ENCODE data around the gene KIAA1217. TPM values are rescaled to one million over a fixed set of nuclear protein-coding genes. Genes with fewer than 3 reads are reported as not detected.

Gene KIAA1217
- total and polyA plus RNA-seq, 2 of the 4 experiments (the other 2 are of a cell fraction): 3.4 to 4.4 TPM

GRCh38 chr10:24357344-24358004 lies 148.5 kb downstream of the KIAA1217 start:
- Histone ChIP-seq H3K27me3 (ENCODE audit: control insufficient read depth, insufficient read depth, low read length) (no peaks in the 10 kb centered on the region; the same call in 1 of the 2 replicates), H2BK20ac (ENCODE audit: low read depth, low read length) (no peak overlapping the region), H3K14ac (replicated peaks; ENCODE audit: low read depth, low read length) (no peak overlapping the region), H3K36me3 (ENCODE audit: control insufficient read depth, insufficient read depth, low read length) (no peaks in the 10 kb centered on the region), H2BK15ac (ENCODE audit: low read depth, low read length) (no peak overlapping the region), H2AFZ (replicated peaks; ENCODE audit: low read length, poor library complexity) (no peak overlapping the region), H3K23ac (ENCODE audit: low read depth, low read length) (no peak overlapping the region), H3K4me2 (ENCODE audit: low read depth, low read length) (no peak overlapping the region), H3K79me1 (ENCODE audit: low read depth in 1 of 2, low read length in 2 of 2) (no peaks in the 10 kb centered on the region), H3K4me1 (ENCODE audit: control insufficient read depth, insufficient read depth, low read length) (no peaks in the 10 kb centered on the region), H3K56ac (ENCODE audit: extremely low read depth, insufficient read depth, low read length) (no peak overlapping the region), H3K9ac (ENCODE audit: low read depth, low read length) (no peak overlapping the region), H2BK5ac (ENCODE audit: low read depth, low read length, poor library complexity, severe bottlenecking) (no peak overlapping the region), H4K20me1 (ENCODE audit: insufficient read depth, low read length) (no peaks in the 10 kb centered on the region), H4K5ac (ENCODE audit: low read depth, low read length) (no peak overlapping the region), H2AK5ac (ENCODE audit: low read depth, low read length) (no peak overlapping the region), H2BK120ac (ENCODE audit: low read depth, low read length) (no peak overlapping the region), H3K9me3 (ENCODE audit: control insufficient read depth, insufficient read depth, low read length) (no peaks in the 10 kb centered on the region), H3K9me1 (ENCODE audit: insufficient read depth, low read length) (no peaks in the 10 kb centered on the region), H3K18ac (ENCODE audit: low read depth, low read length) (no peak overlapping the region), H4K91ac (ENCODE audit: insufficient read depth, low read depth, low read length) (no peak overlapping the region), H3K27ac (ENCODE audit: insufficient read depth, low read length) (no peak overlapping the region), H4K8ac (ENCODE audit: low read depth in 2 of 2, low read length in 2 of 2) (no peak overlapping the region), H3K4me3 (ENCODE audit: insufficient read depth, low read depth, low read length) (no peak overlapping the region), H2AK9ac (replicated peaks; ENCODE audit: low read depth, low read length, poor library complexity) (no peak overlapping the region), H3K4ac (ENCODE audit: low read depth, low read length) (no peak overlapping the region)
- ATAC-seq (ENCODE audit: low read depth): no peak
- dilution Hi-C loops (cut with HindIII; ENCODE audit: low sequenced_read_pairs, unreplicated experiment): no loop called here
- ChIA-PET POLR2A (ENCODE audit: unreplicated experiment) (no interaction called here), CTCF (no interaction called here)
- intact Hi-C loops (cut with micrococcal nuclease): no loop called here
- in situ Hi-C loops (cut with MboI; ENCODE audit: low sequenced_read_pairs): loop anchor here (25.0 kb wide), 1 partner anchor 1195 kb away; no protein-coding TSS in a partner anchor
- no TSS peak for BruUV-seq (replicated peaks)
- WGBS, 2 experiments (ENCODE audit: extremely low coverage in 2 of 2, insufficient read length in 1 of 2): no CpG with 5 or more reads among the region's 8 CpGs
- TF ChIP-seq MAZ (IDR thresholded peaks at IDR 0.05; ENCODE audit: borderline replicate concordance, low read depth, low read length): no peak
- no peak for TF ChIP-seq BHLHE40 (IDR thresholded peaks at IDR 0.05; ENCODE audit: low read depth, low read length)
- no peak for TF ChIP-seq RFX5 (IDR thresholded peaks at IDR 0.05; ENCODE audit: low read depth, low read length)
- no peak for TF ChIP-seq SMC3 (IDR thresholded peaks at IDR 0.05; ENCODE audit: low read depth, low read length)
- TF ChIP-seq USF2 (IDR thresholded peaks at IDR 0.05; ENCODE audit: low read depth, low read length): no peak
- TF ChIP-seq FOS (IDR thresholded peaks at IDR 0.05; ENCODE audit: low read depth, low read length): no peak
- TF ChIP-seq RAD21 (IDR thresholded peaks at IDR 0.05; ENCODE audit: low read length): no peak
- TF ChIP-seq POLR2A (IDR thresholded peaks at IDR 0.05; ENCODE audit: low read depth, low read length): no peak
- no peak for TF ChIP-seq NFE2L2 (IDR thresholded peaks at IDR 0.05; ENCODE audit: low read depth, low read length)
- TF ChIP-seq CEBPB (IDR thresholded peaks at IDR 0.05; ENCODE audit: low read depth, low read length): no peak
- no peak for TF ChIP-seq MXI1 (IDR thresholded peaks at IDR 0.05; ENCODE audit: borderline replicate concordance, low read depth, low read length)
- no peak for TF ChIP-seq RCOR1 (IDR thresholded peaks at IDR 0.05; ENCODE audit: insufficient replicate concordance, low read length)
- no peak for TF ChIP-seq MAFK (IDR thresholded peaks at IDR 0.05; ENCODE audit: low read depth, low read length)
- TF ChIP-seq, protein P1, sequence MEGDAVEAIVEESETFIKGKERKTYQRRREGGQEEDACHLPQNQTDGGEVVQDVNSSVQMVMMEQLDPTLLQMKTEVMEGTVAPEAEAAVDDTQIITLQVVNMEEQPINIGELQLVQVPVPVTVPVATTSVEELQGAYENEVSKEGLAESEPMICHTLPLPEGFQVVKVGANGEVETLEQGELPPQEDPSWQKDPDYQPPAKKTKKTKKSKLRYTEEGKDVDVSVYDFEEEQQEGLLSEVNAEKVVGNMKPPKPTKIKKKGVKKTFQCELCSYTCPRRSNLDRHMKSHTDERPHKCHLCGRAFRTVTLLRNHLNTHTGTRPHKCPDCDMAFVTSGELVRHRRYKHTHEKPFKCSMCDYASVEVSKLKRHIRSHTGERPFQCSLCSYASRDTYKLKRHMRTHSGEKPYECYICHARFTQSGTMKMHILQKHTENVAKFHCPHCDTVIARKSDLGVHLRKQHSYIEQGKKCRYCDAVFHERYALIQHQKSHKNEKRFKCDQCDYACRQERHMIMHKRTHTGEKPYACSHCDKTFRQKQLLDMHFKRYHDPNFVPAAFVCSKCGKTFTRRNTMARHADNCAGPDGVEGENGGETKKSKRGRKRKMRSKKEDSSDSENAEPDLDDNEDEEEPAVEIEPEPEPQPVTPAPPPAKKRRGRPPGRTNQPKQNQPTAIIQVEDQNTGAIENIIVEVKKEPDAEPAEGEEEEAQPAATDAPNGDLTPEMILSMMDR (conservative IDR thresholded peaks at IDR 0.05; ENCODE audit: low read depth, low read length): no peak
- no peak for TF ChIP-seq CHD1 (IDR thresholded peaks at IDR 0.05; ENCODE audit: low read depth, low read length)
- DNase-seq: no peak
